MM.1S (cell line): ENCODE measurements around the gene TWSG1.

ENCODE experiments used
- DNase-seq: peaks from one replicate; pipeline ENCODE4 v3.0.0-alpha.2; 2015
- H2AFZ ChIP-seq: fragments of 300-600 bp; sonication (generic); 2 replicates; pipeline ENCODE4 v1.6.0; 2016; ENCODE audit warnings: antibody characterized with exemption, low read length
- H3F3A ChIP-seq: fragments of 300-600 bp; sonication (generic); 2 replicates; pipeline ENCODE4 v1.6.1; 2016; ENCODE audit warnings: mild to moderate bottlenecking, antibody characterized with exemption, low read length, moderate library complexity, mixed read lengths; ENCODE audit not compliant: insufficient read depth
- H3K27ac ChIP-seq: fragments of 300-600 bp; sonication (generic); 2 replicates; pipeline ENCODE4 v1.5.1; 2016; ENCODE audit warnings: mild to moderate bottlenecking, low read length
- H3K27me3 ChIP-seq: fragments of 300-600 bp; sonication (generic); replicated peaks from 2 replicates; pipeline ENCODE4 v1.6.0; 2016; ENCODE audit warnings: low read length; ENCODE audit not compliant: insufficient read depth
- H3K36me3 ChIP-seq: fragments of 300-600 bp; sonication (generic); replicated peaks from 2 replicates; pipeline ENCODE4 v1.6.1; 2016; ENCODE audit warnings: mild to moderate bottlenecking, low read length, mixed read lengths; ENCODE audit not compliant: insufficient read depth
- H3K4me1 ChIP-seq: fragments of 300-600 bp; sonication (generic); 2 replicates; pipeline ENCODE4 v1.6.1; 2016; ENCODE audit warnings: low read length, mixed read lengths
- H3K4me2 ChIP-seq: fragments of 300-600 bp; sonication (generic); 2 replicates; pipeline ENCODE4 v1.6.0; 2016; ENCODE audit warnings: low read depth, low read length
- H3K4me3 ChIP-seq: fragments of 300-600 bp; sonication (generic); 2 replicates; pipeline ENCODE4 v1.5.1; 2016; ENCODE audit warnings: low read length, mixed read lengths
- H3K79me2 ChIP-seq: fragments of 300-600 bp; sonication (generic); 2 replicates; pipeline ENCODE4 v1.6.1; 2016; ENCODE audit warnings: mixed run types, low read length, mixed read lengths
- H3K9ac ChIP-seq: fragments of 300-600 bp; sonication (generic); 2 replicates; pipeline ENCODE4 v1.6.1; 2016; ENCODE audit warnings: low read length, mixed read lengths
- H3K9me2 ChIP-seq: fragments of 300-600 bp; sonication (generic); replicated peaks from 2 replicates; pipeline ENCODE4 v1.6.1; 2016; ENCODE audit warnings: mild to moderate bottlenecking, low read length, mixed read lengths; ENCODE audit not compliant: insufficient read depth
- H3K9me3 ChIP-seq: fragments of 300-600 bp; sonication (generic); replicated peaks from 2 replicates; pipeline ENCODE4 v1.6.1; 2016; ENCODE audit warnings: mild to moderate bottlenecking, low read length, mixed read lengths; ENCODE audit not compliant: insufficient read depth
- H4K20me1 ChIP-seq: fragments of 300-600 bp; sonication (generic); 2 replicates; pipeline ENCODE4 v1.6.1; 2016; ENCODE audit warnings: mild to moderate bottlenecking, low read length, moderate library complexity, mixed read lengths; ENCODE audit not compliant: insufficient read depth
- CTCF ChIP-seq: fragments of 300-600 bp; sonication (generic); IDR thresholded peaks from 2 replicates; pipeline ENCODE4 v1.5.1; 2016; ENCODE audit warnings: antibody characterized with exemption, low read length, mixed read lengths
- EZH2 ChIP-seq: fragments of 300-600 bp; sonication (generic); optimal IDR thresholded peaks from 2 replicates; pipeline ENCODE3; 2017; ENCODE audit warnings: low read depth, mild to moderate bottlenecking, antibody characterized with exemption, low read length, mixed read lengths
- EZH2phosphoT487 ChIP-seq: fragments of 300-600 bp; sonication (generic); IDR thresholded peaks from 2 replicates; pipeline ENCODE4 v1.6.1; 2018; ENCODE audit warnings: antibody characterized with exemption, low read length

The TWSG1 gene

DNA sequence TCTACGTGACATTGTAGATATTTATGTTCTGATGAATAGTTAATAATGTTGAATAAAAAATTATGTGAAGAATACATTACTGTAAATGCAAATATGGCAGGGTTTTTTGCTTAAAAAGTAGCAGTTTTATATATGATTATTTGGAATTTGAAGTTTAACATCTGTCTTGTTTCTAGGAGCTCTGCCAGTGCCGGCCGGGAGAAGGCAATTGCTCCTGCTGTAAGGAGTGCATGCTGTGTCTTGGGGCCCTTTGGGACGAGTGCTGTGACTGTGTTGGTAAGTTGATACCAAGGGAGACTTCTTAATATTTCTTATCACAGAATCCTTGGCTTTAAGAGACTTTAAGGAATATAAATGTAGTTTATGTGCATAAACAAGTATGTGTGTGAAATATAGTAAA is 25.2 kb downstream of the TWSG1 start:
- Histone ChIP-seq H4K20me1 (no peaks in the 10 kb centered on the region), H3K27me3 (no peaks in the 10 kb centered on the region), H3K79me2 (peaks cover 18% of the 10 kb centered on the region; the same call in 1 of the 2 replicates), H3K4me1 (no peaks in the 10 kb centered on the region), H3K9me3 (no peaks in the 10 kb centered on the region), H3K36me3 (no peaks in the 10 kb centered on the region; the same call in 1 of the 2 replicates), H3F3A (no peaks in the 10 kb centered on the region), H3K9me2 (no peaks in the 10 kb centered on the region), H3K27ac (no peak overlapping the region), H3K4me2 (no peak overlapping the region), H3K9ac (no peak overlapping the region), H2AFZ (no peak overlapping the region), H3K4me3 (no peak overlapping the region)
- TF ChIP-seq EZH2phosphoT487 (no peak), EZH2 (no peak), CTCF (no peak)
- no peak for DNase-seq

GRCh38 chr18:9361191-9361590 is 26.6 kb downstream of the TWSG1 start:
- H4K20me1 ChIP-seq = no peaks in the 10 kb centered on the region
- H2AFZ ChIP-seq = no peak overlapping the region
- peaks cover 12% of the 10 kb centered on the region; the same call in 1 of the 2 replicates for H3K79me2 ChIP-seq
- no peak overlapping the region for H3K4me2 ChIP-seq
- no peaks in the 10 kb centered on the region for H3K4me1 ChIP-seq
- no peak overlapping the region for H3K4me3 ChIP-seq
- no peak for DNase-seq
- no peaks in the 10 kb centered on the region for H3F3A ChIP-seq
- no peaks in the 10 kb centered on the region for H3K27me3 ChIP-seq
- H3K9me2 ChIP-seq = no peaks in the 10 kb centered on the region
- TF ChIP-seq CTCF (no peak), EZH2phosphoT487 (no peak), EZH2 (no peak)
- no peak overlapping the region for H3K9ac ChIP-seq
- H3K27ac ChIP-seq = no peak overlapping the region
- H3K36me3 ChIP-seq = no peaks in the 10 kb centered on the region; the same call in 1 of the 2 replicates
- no peaks in the 10 kb centered on the region for H3K9me3 ChIP-seq

DNA sequence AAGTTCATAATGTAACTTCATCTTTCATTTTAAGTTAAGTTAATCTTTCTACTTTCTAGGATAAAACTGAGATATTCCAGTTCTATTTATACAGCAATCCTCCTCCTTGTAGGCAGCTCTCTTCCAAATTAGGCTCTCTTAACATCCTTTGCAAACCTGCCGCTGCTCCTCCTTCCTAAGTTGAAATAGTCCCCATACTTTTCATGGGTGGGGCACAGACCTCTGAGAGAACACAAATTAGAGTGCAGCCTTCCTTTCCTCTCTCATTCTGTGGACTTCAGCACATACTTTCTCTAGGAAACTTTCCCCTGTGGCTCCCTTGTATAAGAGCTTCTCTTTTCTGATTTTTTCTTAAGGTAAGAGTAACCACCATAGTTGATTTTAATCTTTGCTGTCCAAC is 28.3 kb downstream of the TWSG1 start:
- Histone ChIP-seq H3K9me3 (no peaks in the 10 kb centered on the region), H3K4me2 (no peak overlapping the region), H3K36me3 (no peaks in the 10 kb centered on the region; the same call in 1 of the 2 replicates), H3K9ac (no peak overlapping the region), H3K27ac (no peak overlapping the region), H3K27me3 (no peaks in the 10 kb centered on the region), H3K4me1 (no peaks in the 10 kb centered on the region), H4K20me1 (no peaks in the 10 kb centered on the region), H3F3A (no peaks in the 10 kb centered on the region), H2AFZ (no peak overlapping the region), H3K79me2 (peaks cover 5% of the 10 kb centered on the region; the same call in 1 of the 2 replicates), H3K9me2 (no peaks in the 10 kb centered on the region), H3K4me3 (no peak overlapping the region)
- DNase-seq = no peak
- no peak for TF ChIP-seq CTCF
- no peak for TF ChIP-seq EZH2phosphoT487
- no peak for TF ChIP-seq EZH2
